NB4 (cell line): ENCODE data around the gene AKAP7.

Experiments used
- CTCF ChIP-seq: IDR thresholded peaks from one replicate; pipeline ENCODE4 v1.5.1; 2012; ENCODE audit warnings: low read depth, low read length
- MAX ChIP-seq: IDR thresholded peaks from 2 replicates; pipeline ENCODE4 v1.6.1; 2011; ENCODE audit warnings: low read depth, low read length

- TF ChIP-seq CTCF (no peak), MAX (no peak)
These were observed 148.4 kb downstream of the AKAP7 start for GRCh38 chr6:131283466-131284175.
